Activated CD4-positive, alpha-beta T cell treated with anti-CD3 and anti-CD28 coated beads, Interleukin-2, amount 10 ng/mL, durations not matched to agents 7 days and 5 days (primary cell): ENCODE measurements around the gene ELL2. TPM values are rescaled to one million over a fixed set of nuclear protein-coding genes. Genes with fewer than 3 reads are reported as not detected.

Experiments used
- CTCF ChIA-PET: fragments of 350-600 bp; sonication (Branson Sonifier 250); formaldehyde crosslinking; loops from one replicate; lab custom pipeline; 2021; ENCODE audit warnings: antibody characterized with exemption; lab: Charles Lee
- POLR2A ChIA-PET: fragments of 350-600 bp; sonication (Branson Sonifier 250); formaldehyde crosslinking; loops from one replicate; lab custom pipeline; 2021; ENCODE audit warnings: antibody characterized with exemption; lab: Charles Lee
- DNase-seq: peaks from one replicate; pipeline ENCODE4 v3.0.0-alpha.2; 2020
- H3K27ac Mint-ChIP-seq: one replicate; pipeline ENCODE4 v1.8.0; 2021; ENCODE audit warnings: mild to moderate bottlenecking, moderate library complexity, mixed read lengths
- H3K27me3 Mint-ChIP-seq: one replicate; pipeline ENCODE4 v1.8.0; 2021; ENCODE audit warnings: mixed read lengths
- H3K36me3 Mint-ChIP-seq: one replicate; pipeline ENCODE4 v1.8.0; 2021; ENCODE audit warnings: low read depth, mixed read lengths
- H3K4me1 Mint-ChIP-seq: one replicate; pipeline ENCODE4 v1.8.0; 2021; ENCODE audit warnings: mixed read lengths
- H3K4me3 Mint-ChIP-seq: one replicate; pipeline ENCODE4 v1.8.0; 2021; ENCODE audit warnings: mild to moderate bottlenecking, moderate library complexity, mixed read lengths
- H3K9me3 Mint-ChIP-seq: one replicate; pipeline ENCODE4 v1.8.0; 2021; ENCODE audit warnings: mixed read lengths
- total RNA-seq, 2 experiments: library from RNA; stranded (reverse); gene quantifications; one replicate each; pipeline ENCODE4 v1.2.3, GENCODE V29; 2021

The ELL2 gene
- total RNA-seq, 2 experiments from 2014 or later: 12.5 to 14.7 TPM

DNA sequence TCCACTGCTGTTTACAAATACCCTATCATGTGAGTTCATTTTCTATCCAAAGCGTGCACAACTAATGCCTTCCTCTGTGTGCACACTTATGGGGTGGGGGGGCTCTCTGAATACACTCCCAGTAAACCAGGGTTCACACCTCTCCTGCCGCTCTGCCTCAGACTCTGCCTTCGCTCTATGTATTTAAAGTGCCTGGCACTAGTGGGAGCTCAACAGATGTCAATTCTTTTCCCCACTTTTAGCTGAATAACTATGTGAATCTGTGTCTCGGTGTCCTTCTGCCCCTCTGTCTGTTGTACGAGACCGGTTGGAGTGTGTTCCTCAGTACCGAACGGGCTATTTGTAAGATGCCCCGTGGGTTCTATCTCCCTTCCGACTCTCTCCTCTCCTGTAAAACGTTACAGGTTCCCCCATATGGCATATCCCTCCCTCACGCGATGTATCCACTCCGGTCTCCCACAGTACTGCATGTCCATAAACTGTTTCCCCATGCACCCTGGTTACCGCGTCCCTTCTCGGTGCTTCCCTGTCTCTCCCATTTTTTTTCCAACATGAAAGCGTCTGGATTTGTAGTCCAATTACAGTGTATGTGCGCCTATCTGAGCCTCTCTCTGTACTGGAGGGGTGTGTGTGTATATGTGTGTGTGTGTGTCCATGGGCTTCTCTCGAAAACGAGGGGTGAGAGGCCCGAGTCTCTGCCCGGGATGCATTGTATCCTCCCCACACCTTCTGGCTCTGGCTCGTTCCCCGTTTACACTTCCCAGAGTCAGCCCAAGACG lies 1.6 kb downstream of the ELL2 start:
- peak overlapping the region; percentile 90 for H3K27ac Mint-ChIP-seq
- H3K36me3 Mint-ChIP-seq: no peaks in the 10 kb centered on the region
- DNase-seq: peak; percentile 8
- CTCF ChIA-PET: interaction anchor here (0.6 to 4.8 kb wide), 8 partner anchors 12 to 375 kb away, joined by 3 to 36 read pairs (median 4); no protein-coding TSS in a partner anchor
- H3K4me3 Mint-ChIP-seq: peak overlapping the region; percentile 92
- H3K4me1 Mint-ChIP-seq: peaks cover 42% of the 10 kb centered on the region
- no peaks in the 10 kb centered on the region for H3K9me3 Mint-ChIP-seq
- POLR2A ChIA-PET: no interaction called here
- H3K27me3 Mint-ChIP-seq: no peaks in the 10 kb centered on the region

DNA sequence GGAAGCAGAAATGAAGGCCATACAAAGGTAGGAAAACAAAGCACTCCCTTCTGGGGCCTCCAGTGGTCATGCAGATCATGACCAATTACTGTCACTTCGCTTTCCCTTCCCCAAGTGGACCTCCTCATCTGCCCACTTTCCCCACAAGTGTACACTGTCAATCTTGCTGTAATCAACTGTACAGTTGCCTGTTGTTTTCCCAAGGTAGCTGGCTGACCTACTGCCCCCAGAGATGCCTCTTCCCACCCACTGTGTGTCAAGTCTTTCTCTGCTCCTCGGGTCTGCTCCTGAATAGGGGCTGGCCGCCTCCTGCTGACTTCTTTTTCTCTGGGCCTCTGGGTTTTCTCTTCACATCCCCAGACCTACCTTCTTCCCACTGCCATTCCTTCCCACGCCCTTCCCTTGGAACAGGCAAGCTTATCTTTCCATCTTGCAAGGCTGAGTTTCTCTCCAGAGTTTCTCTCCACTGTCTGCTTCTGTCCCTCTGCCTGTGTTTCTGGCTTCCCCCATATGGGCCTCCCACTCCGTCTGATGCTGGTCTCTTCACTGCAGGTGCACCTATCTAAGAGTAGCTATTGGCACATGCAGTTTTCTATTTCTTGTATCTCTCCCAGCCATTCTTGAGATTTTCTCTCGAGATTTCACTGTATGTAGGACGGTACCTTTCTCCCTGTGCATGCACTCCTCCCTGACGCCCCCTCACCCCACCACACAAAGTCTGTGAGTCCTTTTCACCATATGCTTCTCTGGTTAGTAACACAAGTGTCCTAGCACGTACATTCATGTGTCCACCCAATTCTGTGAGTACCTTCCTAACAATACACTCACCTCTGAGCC lies 2.4 kb downstream of the ELL2 start:
- H3K9me3 Mint-ChIP-seq: no peaks in the 10 kb centered on the region
- CTCF ChIA-PET: interaction anchor here (0.8 to 4.8 kb wide), 8 partner anchors 11 to 342 kb away, joined by 3 to 28 read pairs (median 4); no protein-coding TSS in a partner anchor
- no peaks in the 10 kb centered on the region for H3K36me3 Mint-ChIP-seq
- H3K27me3 Mint-ChIP-seq: no peaks in the 10 kb centered on the region
- H3K4me3 Mint-ChIP-seq: peak overlapping the region; percentile 92
- no peak for DNase-seq
- H3K4me1 Mint-ChIP-seq: peaks cover 46% of the 10 kb centered on the region
- POLR2A ChIA-PET: no interaction called here
- H3K27ac Mint-ChIP-seq: no peak overlapping the region

DNA sequence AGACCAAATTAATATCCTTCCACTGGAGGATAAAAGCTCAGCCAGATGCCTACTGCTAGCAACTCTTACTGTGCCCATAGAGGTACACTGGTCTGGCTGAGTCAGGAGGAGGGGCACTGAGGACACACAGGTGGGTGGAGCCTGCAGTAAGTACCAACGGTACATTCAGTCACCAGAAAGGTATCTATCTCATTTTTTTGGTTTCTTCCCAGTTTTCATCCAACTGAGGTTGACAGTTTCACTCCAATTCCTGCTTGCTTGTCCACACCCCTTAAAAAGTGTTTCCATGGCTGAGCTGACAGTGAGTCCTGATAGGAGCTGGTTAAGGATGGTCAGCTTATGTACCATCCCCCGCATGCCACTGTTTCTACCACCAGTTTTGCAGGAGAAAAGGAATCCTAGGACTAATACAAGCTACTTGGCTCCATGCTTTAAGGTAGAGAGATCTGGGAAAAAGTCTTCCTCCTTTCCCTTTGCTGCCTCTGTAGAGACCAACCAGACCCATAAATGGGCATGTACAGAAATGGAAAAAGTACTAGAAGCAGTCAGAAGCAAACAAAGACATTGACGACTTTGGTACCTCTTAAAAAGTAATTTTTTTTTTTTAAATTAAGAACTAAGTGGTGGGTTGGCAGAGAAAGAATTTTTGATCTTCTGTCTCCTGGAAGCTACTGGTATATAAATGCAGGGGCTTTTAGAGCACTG lies 3.2 kb downstream of the ELL2 start:
- no peaks in the 10 kb centered on the region for H3K36me3 Mint-ChIP-seq
- no peak overlapping the region for H3K4me3 Mint-ChIP-seq
- CTCF ChIA-PET: interaction anchor here (0.5 to 4.8 kb wide), 7 partner anchors 11 to 343 kb away, joined by 3 to 28 read pairs (median 3); no protein-coding TSS in a partner anchor
- DNase-seq: no peak
- H3K27ac Mint-ChIP-seq: no peak overlapping the region
- POLR2A ChIA-PET: no interaction called here
- peaks cover 46% of the 10 kb centered on the region for H3K4me1 Mint-ChIP-seq
- no peaks in the 10 kb centered on the region for H3K9me3 Mint-ChIP-seq
- H3K27me3 Mint-ChIP-seq: no peaks in the 10 kb centered on the region

DNA sequence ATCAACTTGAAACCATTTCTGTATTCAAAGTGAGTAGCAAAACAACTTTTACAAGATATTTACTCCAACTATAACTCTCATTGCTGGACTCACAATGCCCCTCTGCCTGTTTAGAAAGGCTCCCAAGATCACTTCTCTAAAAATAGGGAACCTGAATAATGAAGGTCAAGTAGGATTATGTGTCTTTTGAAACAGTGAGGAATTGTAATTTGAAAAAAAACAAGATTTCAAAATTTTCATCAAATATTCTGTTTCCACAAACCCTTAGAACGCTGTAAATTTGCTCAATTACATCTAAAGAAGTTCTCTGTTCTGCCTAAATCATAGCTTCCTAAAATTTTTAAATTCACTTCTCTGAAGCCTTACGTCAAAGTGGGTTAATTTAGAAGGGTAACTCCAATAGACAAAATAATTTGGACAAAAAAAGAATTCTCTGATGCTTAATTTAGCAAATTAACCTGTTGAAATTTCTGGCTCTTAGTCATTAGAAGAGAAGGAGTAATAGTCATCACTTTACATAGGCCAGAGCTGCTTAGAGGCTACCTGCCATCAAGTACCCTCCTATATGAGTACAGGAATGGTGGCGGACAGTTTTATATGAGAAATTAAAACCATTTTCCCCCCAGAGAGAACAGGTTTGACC lies 4.0 kb downstream of the ELL2 start:
- H3K27me3 Mint-ChIP-seq: no peaks in the 10 kb centered on the region
- H3K27ac Mint-ChIP-seq: no peak overlapping the region
- no peaks in the 10 kb centered on the region for H3K9me3 Mint-ChIP-seq
- H3K36me3 Mint-ChIP-seq: peaks cover under 1% of the 10 kb centered on the region
- ChIA-PET POLR2A (no interaction called here), CTCF (interaction anchor here (0.5 to 4.8 kb wide), 5 partner anchors 10 to 99 kb away, joined by 3 to 28 read pairs (median 3); no protein-coding TSS in a partner anchor)
- H3K4me3 Mint-ChIP-seq: no peak overlapping the region
- DNase-seq: no peak
- H3K4me1 Mint-ChIP-seq: peaks cover 46% of the 10 kb centered on the region

DNA sequence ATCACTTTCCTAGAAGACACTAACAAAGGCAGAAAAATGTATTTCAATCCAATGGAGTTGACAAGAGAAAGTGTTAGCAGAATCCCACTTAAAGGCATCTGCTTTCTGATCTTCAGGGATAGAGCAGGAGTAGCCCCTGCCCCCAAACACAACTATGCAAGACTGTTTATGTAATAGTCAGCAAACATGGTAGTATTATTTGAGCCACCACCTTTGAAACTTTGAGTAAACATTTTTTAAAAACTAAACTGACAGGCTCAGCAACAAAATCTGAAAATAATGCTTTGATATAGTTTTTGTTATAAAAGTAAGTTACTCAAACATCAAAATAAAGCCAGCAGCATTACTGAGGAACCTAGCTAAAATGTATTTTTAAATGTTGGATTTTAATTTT lies 4.8 kb downstream of the ELL2 start:
- CTCF ChIA-PET: interaction anchor here (1.6 to 4.8 kb wide), 2 partner anchors 9 to 25 kb away, joined by 3 to 28 read pairs; no protein-coding TSS in a partner anchor
- no peak overlapping the region for H3K4me3 Mint-ChIP-seq
- DNase-seq: no peak
- H3K9me3 Mint-ChIP-seq: no peaks in the 10 kb centered on the region
- no peaks in the 10 kb centered on the region for H3K27me3 Mint-ChIP-seq
- H3K36me3 Mint-ChIP-seq: peaks cover 3% of the 10 kb centered on the region
- H3K27ac Mint-ChIP-seq: no peak overlapping the region
- H3K4me1 Mint-ChIP-seq: peaks cover 40% of the 10 kb centered on the region
- POLR2A ChIA-PET: no interaction called here

DNA sequence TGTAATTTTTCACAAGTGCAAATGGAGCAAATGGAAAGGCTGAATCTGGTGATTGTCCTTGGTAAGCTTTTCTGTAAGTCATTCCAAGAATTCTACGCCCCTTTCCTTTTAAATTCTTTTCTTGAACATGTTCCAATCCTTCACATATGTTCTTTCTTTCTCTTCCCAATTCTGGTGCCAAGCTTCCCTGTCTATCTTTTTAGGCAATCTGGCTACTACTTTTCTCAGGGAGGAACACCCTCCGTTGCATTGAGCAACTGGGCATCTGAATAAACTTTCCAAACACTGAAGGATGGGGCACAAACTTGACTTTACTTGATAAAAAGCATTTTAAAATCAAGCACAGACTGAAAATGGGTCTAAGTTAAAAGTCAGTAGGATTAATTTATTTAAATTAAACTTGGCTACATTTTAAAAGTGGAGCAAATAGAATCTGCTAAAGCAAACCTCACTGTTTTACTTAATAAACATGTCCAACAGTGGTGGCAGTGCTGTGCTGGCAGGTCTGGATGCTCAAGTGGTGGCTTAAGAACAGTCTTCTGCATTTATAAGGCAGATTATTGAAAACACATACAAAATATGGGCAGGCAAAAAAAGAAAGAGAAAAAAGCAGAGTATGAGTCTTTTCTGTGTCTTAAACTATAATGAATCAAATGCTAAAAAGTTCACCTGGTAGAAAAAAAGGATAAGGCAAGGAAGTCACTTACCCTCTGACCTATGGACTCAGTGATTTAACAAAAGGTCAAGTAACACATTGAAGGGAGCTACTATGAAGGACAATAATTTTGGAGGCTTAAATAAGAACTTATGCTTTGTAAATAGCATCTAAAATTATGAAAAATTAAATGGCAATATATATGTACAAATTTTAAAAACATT lies 5.4 kb downstream of the ELL2 start:
- no peak overlapping the region for H3K27ac Mint-ChIP-seq

DNA sequence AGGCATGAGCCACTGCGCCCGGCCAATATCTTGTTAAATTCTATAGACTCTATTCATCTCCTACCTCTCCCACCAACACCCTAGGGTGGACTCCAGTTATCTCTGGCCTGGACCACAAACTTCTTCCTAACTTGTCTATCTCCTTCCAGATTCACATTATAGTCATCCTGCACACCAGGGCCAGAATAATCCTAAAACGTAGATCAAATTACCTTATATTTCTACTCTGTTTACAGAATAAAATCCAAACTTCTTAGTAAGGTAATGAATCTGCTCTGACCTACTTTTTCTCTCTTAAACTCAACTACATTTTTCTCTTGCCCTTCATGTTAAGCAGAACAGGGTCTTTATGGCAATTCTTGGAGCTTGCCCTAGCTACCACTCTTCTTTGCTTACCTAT lies 6.9 kb downstream of the ELL2 start:
- ChIA-PET CTCF (interaction anchor here (0.6 to 1.0 kb wide), 2 partner anchors 9 to 37 kb away, joined by 3 read pairs; no protein-coding TSS in a partner anchor), POLR2A (no interaction called here)
- H3K4me1 Mint-ChIP-seq: peaks cover 34% of the 10 kb centered on the region
- H3K9me3 Mint-ChIP-seq: peaks cover 5% of the 10 kb centered on the region
- no peaks in the 10 kb centered on the region for H3K27me3 Mint-ChIP-seq
- no peak for DNase-seq
- H3K27ac Mint-ChIP-seq: no peak overlapping the region
- H3K4me3 Mint-ChIP-seq: no peak overlapping the region
- H3K36me3 Mint-ChIP-seq: peaks cover 7% of the 10 kb centered on the region

More for the DNA sequence above, 5.4 kb downstream of the ELL2 start:
- peaks cover 5% of the 10 kb centered on the region for H3K9me3 Mint-ChIP-seq
- no peak for DNase-seq
- H3K4me3 Mint-ChIP-seq: no peak overlapping the region
- no peaks in the 10 kb centered on the region for H3K27me3 Mint-ChIP-seq
- ChIA-PET CTCF (interaction anchor here (0.8 to 1.6 kb wide), 4 partner anchors 8 to 94 kb away, joined by 3 to 4 read pairs (median 4); no protein-coding TSS in a partner anchor), POLR2A (no interaction called here)
- H3K36me3 Mint-ChIP-seq: peaks cover 7% of the 10 kb centered on the region
- peaks cover 39% of the 10 kb centered on the region for H3K4me1 Mint-ChIP-seq

DNA sequence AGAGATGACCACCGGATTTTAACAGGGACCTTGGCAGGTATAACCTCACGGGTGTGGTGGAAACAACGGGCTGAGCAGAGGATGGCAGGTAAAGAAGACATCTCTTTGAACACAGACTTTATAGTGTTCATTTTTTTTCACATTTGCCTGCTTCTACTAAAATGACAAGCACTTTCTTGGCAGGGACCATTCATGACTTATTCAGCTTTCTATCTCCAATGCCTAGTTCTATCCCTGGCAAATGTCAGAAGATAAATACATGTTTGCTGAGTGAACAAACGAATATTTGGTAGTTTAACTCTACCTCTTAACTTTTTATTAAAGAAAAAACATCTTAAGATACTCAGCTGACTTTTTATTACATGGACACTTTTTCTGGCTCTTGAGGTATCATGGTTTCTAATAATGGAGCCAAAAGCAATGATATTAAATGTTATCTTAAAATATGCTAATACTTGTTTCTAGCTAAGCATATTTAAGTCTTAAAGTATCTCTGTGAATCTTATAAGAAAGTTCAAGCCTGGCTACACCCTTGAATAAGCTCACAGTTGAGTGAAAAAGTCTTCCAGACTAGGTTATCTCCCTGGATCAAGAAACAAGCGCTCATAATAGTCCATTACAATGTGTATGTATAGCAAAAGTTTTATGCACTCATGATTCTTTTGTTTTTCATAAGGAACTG lies 8.5 kb downstream of the ELL2 start:
- no peak for DNase-seq
- Mint-ChIP-seq H3K36me3 (peaks cover 7% of the 10 kb centered on the region), H3K27ac (no peak overlapping the region), H3K9me3 (peaks cover 5% of the 10 kb centered on the region), H3K27me3 (no peaks in the 10 kb centered on the region), H3K4me1 (peaks cover 33% of the 10 kb centered on the region), H3K4me3 (no peak overlapping the region)
- POLR2A ChIA-PET: no interaction called here
- CTCF ChIA-PET: interaction anchor here (0.5 to 1.0 kb wide), 4 partner anchors 8 to 160 kb away, joined by 3 to 4 read pairs (median 3); partner anchors contain the start of gene ELL2

DNA sequence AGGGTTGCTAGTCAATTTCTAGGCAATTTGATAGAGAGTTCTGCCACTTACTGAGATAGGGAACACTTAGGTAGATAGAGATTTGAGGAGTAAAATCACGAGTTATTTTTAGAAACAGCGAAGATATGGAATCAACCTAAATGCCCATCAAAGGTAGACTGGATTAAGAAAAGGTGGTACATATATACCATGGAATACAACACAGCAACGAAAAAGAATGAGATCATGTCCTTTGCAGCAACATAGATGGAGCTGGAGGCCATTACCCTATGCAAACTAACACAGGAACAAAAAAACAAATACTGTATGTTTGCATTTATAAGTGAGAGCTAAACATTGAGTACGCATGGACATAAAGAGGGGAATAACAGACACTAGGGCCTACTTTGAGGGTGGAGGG lies 9.7 kb downstream of the ELL2 start:
- H3K36me3 Mint-ChIP-seq: peaks cover 7% of the 10 kb centered on the region
- POLR2A ChIA-PET: interaction anchor here (0.6 kb wide), 1 partner anchor 15 kb away, joined by 3 read pairs; no protein-coding TSS in a partner anchor
- DNase-seq: no peak
- H3K27ac Mint-ChIP-seq: no peak overlapping the region
- peaks cover 5% of the 10 kb centered on the region for H3K9me3 Mint-ChIP-seq
- H3K4me1 Mint-ChIP-seq: peaks cover 29% of the 10 kb centered on the region
- no peak overlapping the region for H3K4me3 Mint-ChIP-seq
- CTCF ChIA-PET: interaction anchor here (0.9 to 1.3 kb wide), 3 partner anchors 10 to 15 kb away, joined by 3 to 4 read pairs (median 3); partner anchors contain the start of gene ELL2
- H3K27me3 Mint-ChIP-seq: no peaks in the 10 kb centered on the region

DNA sequence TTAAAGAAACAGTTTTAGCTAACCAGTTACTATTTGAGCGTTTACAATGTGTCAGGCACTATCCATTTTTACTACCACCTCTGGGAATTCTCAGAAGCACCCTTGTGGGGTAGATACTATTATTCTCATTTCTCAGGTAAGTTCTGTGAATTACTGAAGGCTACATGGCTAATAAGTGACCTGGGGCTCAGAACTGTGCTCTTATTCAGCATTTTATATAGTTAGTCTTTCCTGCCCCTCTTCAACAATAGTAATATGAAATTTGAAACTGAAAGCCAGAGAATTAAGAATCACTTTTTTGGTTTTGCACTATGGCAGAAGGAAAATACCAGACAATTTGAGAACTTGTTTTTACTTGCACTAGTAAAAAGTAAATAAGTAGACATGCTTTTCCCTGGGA lies 11.8 kb downstream of the ELL2 start:
- Mint-ChIP-seq H3K27me3 (no peaks in the 10 kb centered on the region), H3K27ac (no peak overlapping the region), H3K4me3 (no peak overlapping the region), H3K4me1 (peaks cover 37% of the 10 kb centered on the region), H3K9me3 (peaks cover 7% of the 10 kb centered on the region), H3K36me3 (peaks cover 12% of the 10 kb centered on the region)
- no peak for DNase-seq
- POLR2A ChIA-PET: no interaction called here
- CTCF ChIA-PET: interaction anchor here (0.6 to 5.1 kb wide), 5 partner anchors 10 to 319 kb away, joined by 3 to 28 read pairs (median 3); partner anchors contain the start of gene ELL2
